SK-N-MC (cell line): ENCODE results near the gene LHFPL6.

Source experiments
- DNase-seq: peaks from one replicate; pipeline ENCODE4 v3.0.0-alpha.2; 2011; ENCODE audit warnings: low read depth, low spot score
- H3K27ac ChIP-seq: fragments of 200-600 bp; sonication (generic); 2 replicates; pipeline ENCODE4 v1.5.1; 2016; ENCODE audit warnings: mixed run types
- H3K36me3 ChIP-seq: fragments of 200-600 bp; sonication (generic); 2 replicates; pipeline ENCODE4 v1.6.1; 2017; ENCODE audit warnings: antibody characterized with exemption, low read length, mixed read lengths; ENCODE audit not compliant: insufficient read depth
- H3K4me3 ChIP-seq: fragments of 200-600 bp; sonication (generic); 2 replicates; pipeline ENCODE4 v1.5.1; 2016
- H3K9ac ChIP-seq: fragments of 200-600 bp; sonication (generic); 2 replicates; pipeline ENCODE4 v1.8.0; 2017; ENCODE audit warnings: mixed run types, mixed read lengths; ENCODE audit not compliant: insufficient read length
- H3K9me3 ChIP-seq: fragments of 200-600 bp; sonication (generic); 2 replicates; pipeline ENCODE4 v1.6.1; 2017; ENCODE audit warnings: low read depth, mild to moderate bottlenecking, antibody characterized with exemption, low read length, moderate library complexity, mixed read lengths
- EZH2 ChIP-seq: fragments of 200-600 bp; sonication (generic); IDR thresholded peaks from one replicate; pipeline ENCODE4 v1.6.1; 2017; ENCODE audit warnings: antibody characterized with exemption
- FOXP2 ChIP-seq: optimal IDR thresholded peaks from 2 replicates; pipeline ENCODE3; 2011; ENCODE audit warnings: mild to moderate bottlenecking, moderate library complexity; ENCODE audit not compliant: insufficient read depth; ENCODE audit errors: extremely low read length, control extremely low read depth
- POLR2AphosphoS5 ChIP-seq: IDR thresholded peaks from 2 replicates; pipeline ENCODE4 v1.6.1; 2012; ENCODE audit warnings: mild to moderate bottlenecking, low read depth, low read length, borderline replicate concordance

Gene LHFPL6

DNA sequence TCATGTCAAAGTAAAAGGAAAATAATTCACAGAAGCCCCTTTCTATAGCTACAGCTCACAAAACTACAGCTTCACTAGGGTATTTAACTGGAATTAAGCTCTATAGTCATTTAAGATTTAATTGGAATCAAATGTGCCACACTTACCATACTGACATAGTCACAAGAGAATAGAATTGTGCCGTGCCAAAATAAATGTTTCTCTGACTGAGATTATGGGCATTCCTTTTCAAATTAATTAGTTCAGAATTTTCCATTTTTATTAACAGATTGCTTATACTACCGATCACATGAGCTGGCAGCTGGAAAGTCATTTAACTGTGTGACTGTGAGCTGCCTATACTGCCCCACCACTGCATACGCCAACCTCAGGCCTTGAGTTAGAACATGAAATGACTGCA, 108.4 kb downstream of the LHFPL6 start:
- no peak overlapping the region for H3K27ac ChIP-seq
- no peak for DNase-seq
- TF ChIP-seq EZH2 (no peak), FOXP2 (no peak), POLR2AphosphoS5 (no peak)

DNA sequence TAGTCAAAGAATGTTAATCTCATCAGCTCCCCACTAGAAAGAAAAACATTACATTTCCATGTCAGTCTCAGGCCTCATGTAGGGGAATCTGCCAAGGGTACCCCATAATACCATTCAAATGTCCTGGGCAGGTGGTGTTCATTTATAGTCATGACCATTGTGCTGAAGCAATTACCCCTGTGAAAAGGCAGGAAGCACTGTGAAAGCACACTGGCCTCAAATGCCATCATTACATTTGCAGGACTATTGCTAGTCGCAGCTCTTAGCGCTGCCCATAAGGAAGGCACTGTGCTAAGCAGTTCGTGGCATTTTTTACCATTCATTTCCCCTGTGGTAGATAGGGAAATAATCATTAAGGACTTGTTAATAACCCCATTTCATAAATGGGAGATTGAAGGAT, 109.0 kb downstream of the LHFPL6 start:
- H3K27ac ChIP-seq, result no peak overlapping the region
- no peak overlapping the region for H3K9ac ChIP-seq
- TF ChIP-seq EZH2 (no peak), POLR2AphosphoS5 (no peak), FOXP2 (no peak)
- H3K36me3 ChIP-seq, result no peaks in the 10 kb centered on the region
- DNase-seq, result no peak
- H3K9me3 ChIP-seq, result no peaks in the 10 kb centered on the region
- no peak overlapping the region for H3K4me3 ChIP-seq

More for the DNA sequence above, 108.4 kb downstream of the LHFPL6 start:
- Histone ChIP-seq H3K4me3 (no peak overlapping the region), H3K9me3 (no peaks in the 10 kb centered on the region), H3K36me3 (no peaks in the 10 kb centered on the region), H3K9ac (no peak overlapping the region)

DNA sequence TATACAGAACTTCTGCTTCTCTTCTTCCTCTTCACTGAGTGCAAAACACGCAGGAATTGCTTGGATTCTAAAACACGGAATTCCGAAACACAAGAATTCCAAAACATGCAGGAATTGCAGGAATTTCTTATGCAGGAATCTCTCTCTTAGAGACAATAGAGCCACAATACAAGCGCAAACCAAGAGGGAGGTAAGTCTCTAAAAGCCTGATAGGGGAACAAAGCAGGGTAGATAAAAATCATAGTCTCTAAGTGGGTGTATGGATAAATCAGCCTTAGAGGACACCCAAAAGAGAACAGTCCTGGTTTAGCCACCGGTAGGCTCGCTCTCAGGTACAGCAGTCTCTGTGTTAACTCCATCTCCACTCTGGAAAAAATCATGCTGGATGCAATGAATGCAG, 112.9 kb downstream of the LHFPL6 start:
- Histone ChIP-seq H3K4me3 (no peak overlapping the region), H3K36me3 (no peaks in the 10 kb centered on the region), H3K27ac (no peak overlapping the region), H3K9ac (no peak overlapping the region), H3K9me3 (no peaks in the 10 kb centered on the region)
- no peak for DNase-seq
- no peak for TF ChIP-seq EZH2
- TF ChIP-seq FOXP2, result no peak
- no peak for TF ChIP-seq POLR2AphosphoS5

DNA sequence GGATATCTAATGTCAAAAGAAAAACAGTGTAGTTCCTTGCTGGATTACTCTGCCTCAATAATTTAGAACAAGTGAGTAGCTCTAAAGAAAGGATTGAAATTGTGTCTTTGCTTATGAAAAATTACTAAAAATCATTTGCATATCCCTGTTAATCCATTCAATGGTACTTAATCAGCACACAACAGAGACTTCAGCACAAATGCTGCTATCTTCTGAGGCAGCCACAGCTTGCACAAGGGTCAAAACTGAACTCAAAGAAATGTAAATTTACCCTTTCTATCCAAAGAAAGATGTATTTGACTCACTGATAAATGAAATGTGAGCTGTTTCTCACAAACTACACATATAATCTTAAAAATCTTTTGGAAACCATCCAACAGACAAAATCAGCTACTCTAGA, 116.2 kb downstream of the LHFPL6 start:
- TF ChIP-seq EZH2 (no peak), POLR2AphosphoS5 (no peak), FOXP2 (no peak)
- Histone ChIP-seq H3K4me3 (no peak overlapping the region), H3K9me3 (no peaks in the 10 kb centered on the region), H3K27ac (no peak overlapping the region), H3K9ac (no peak overlapping the region), H3K36me3 (no peaks in the 10 kb centered on the region)
- DNase-seq, result no peak

DNA sequence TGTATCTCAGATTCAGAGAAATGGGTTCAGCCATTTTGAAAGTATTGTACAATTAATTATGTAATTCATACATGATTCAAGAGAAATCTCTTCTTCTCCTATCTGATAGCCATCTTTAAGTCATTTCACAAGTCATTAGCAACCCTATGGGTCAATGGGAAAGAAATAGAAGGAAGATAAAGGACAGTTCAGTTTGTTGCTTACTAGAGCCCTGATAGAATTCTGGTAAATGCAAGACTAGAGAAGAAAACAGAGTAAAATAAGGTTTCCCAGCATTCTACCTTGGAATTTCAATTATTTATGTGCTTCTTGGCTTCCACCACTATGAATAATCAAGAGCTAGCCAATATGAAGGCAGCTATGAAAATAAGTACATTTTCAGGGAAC, 117.7 kb downstream of the LHFPL6 start:
- H3K4me3 ChIP-seq, result no peak overlapping the region
- peak overlapping the region; percentile 3; the same call in 1 of the 2 replicates for H3K27ac ChIP-seq
- no peaks in the 10 kb centered on the region for H3K36me3 ChIP-seq
- DNase-seq, result no peak
- TF ChIP-seq EZH2, result no peak
- TF ChIP-seq POLR2AphosphoS5, result no peak
- TF ChIP-seq FOXP2, result no peak
- no peak overlapping the region for H3K9ac ChIP-seq
- H3K9me3 ChIP-seq, result no peaks in the 10 kb centered on the region

DNA sequence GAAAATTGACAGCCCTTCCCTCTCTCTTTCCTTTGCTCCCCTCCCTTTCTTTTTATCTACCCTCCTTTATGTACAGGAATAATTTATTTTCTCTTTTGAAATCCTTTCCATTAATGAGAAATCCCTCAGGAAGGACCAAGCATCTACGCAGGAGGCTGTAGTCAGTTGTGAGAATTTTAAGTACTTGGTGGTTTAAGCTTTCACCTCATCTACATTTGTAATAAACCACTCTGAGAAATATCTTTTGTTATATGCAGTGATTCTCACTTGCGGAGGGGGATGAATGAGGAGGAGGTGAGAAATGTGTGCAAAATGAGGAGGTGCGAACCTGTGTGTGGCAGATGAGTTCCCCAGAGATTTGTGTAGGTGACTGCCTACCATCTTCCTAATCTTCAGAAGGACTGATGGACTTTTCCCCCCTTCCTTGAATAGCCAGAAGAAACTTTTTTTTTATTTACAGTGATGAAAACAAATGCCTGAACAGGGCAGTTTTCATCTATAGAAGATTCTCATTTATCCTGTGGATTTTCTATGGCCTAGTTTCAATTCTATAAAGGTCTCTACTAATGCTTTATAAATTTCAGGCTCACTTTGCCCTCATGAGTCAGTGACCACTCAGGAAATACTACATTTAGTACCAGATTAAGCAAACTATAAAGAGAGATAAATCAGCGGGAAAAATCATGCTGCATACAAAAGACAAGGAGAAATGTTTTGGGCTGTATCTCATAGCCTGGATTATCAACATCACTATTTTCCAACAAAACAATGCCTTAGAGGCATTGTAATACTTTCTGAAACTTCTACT, 118.3 kb downstream of the LHFPL6 start:
- peak overlapping the region; percentile 92 for H3K27ac ChIP-seq
- H3K9ac ChIP-seq, result no peak overlapping the region
- H3K9me3 ChIP-seq, result no peaks in the 10 kb centered on the region
- no peak for TF ChIP-seq POLR2AphosphoS5
- TF ChIP-seq FOXP2, result no peak
- no peak for TF ChIP-seq EZH2
- DNase-seq, result no peak
- no peaks in the 10 kb centered on the region for H3K36me3 ChIP-seq
- H3K4me3 ChIP-seq, result peak overlapping the region; percentile 2; the same call in 1 of the 2 replicates

DNA sequence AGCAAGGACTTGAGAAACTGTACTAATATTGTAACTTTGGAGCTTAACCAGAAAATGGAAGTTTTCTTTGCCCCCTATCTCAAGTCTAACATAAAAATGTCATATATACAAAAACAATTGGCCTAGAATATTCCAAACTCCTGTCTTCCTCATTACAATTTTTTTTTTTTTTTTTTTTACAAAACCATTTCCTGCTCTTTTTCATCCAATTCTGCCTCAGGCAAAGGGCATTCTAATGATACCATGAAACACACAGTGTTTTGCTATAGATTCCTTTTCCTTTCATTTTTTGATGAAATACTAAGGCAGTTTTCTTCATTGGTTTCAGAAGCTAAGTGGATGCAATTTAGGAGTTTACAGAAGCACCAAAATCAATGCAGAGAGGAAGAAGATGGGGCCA, 119.7 kb downstream of the LHFPL6 start:
- Histone ChIP-seq H3K4me3 (peak overlapping the region; percentile 47; the same call in 1 of the 2 replicates), H3K36me3 (no peaks in the 10 kb centered on the region), H3K9me3 (no peaks in the 10 kb centered on the region), H3K9ac (no peak overlapping the region), H3K27ac (peak overlapping the region; percentile 92)
- no peak for TF ChIP-seq EZH2
- TF ChIP-seq POLR2AphosphoS5, result no peak
- no peak for TF ChIP-seq FOXP2
- DNase-seq, result peak; percentile 83

DNA sequence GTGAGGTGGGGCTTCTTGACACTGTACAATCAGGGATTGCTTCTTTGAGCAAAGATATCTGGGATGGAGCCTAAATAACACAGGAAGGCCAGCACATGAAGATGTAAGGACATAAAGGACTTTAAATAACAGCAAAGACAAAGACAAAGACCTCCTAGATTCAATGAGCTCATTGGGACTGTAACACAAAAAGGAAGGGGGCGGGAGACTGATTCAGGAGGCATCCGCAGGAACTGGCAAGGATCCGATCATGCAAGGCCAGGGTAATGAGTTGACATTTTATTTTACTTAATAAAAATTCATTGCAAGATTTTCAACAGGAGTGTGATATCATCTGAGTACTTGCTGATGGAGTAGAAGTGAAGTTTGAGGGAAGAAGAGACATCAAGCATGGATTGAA, 121.5 kb downstream of the LHFPL6 start:
- H3K9me3 ChIP-seq, result no peaks in the 10 kb centered on the region
- no peak for DNase-seq
- no peak for TF ChIP-seq EZH2
- TF ChIP-seq POLR2AphosphoS5, result no peak
- no peak for TF ChIP-seq FOXP2
- H3K36me3 ChIP-seq, result no peaks in the 10 kb centered on the region
- H3K9ac ChIP-seq, result no peak overlapping the region
- H3K27ac ChIP-seq, result no peak overlapping the region
- H3K4me3 ChIP-seq, result no peak overlapping the region
